Spleen (tissue), 7 donors: ENCODE results near the gene TMEM255B.

Source experiments
- CTCF ChIP-seq, 11 experiments: fragments of 200-600 bp in 7 of 11; fragments of 450-650 bp in 4 of 11; sonication (generic) in 4 of 11; IDR thresholded peaks in 8 of 11; conservative IDR thresholded peaks in 3 of 11; 1 replicate in 7 of 11; 2 replicates in 4 of 11; pipeline versions ENCODE4 v1.4.0 to v1.8.0; 2016 to 2021; ENCODE audit warnings: antibody characterized with exemption in 11 of 11, inconsistent platforms in 4 of 11, mild to moderate bottlenecking in 1 of 11
- POLR2AphosphoS5 ChIP-seq, 3 donors: sonication (generic); formaldehyde crosslinking; IDR thresholded peaks; one replicate each; pipeline ENCODE4 v1.5.1; 2017; ENCODE audit warnings: antibody characterized with exemption in 3 of 3
- donor health status: DM: no; HTN: no; CAD: no; lungs with moderate emphysema.
- donor health status: DM: no; HTN: no; CAD: no.
- donor health status: DM: no; HTN: no; CAD: no.

- no peak for TF ChIP-seq CTCF (IDR thresholded peaks at IDR 0.05 in 8 of 11, conservative IDR thresholded peaks at IDR 0.05 in 3 of 11)
- no peak for TF ChIP-seq POLR2AphosphoS5 (IDR thresholded peaks at IDR 0.05)
Measured at GRCh38 chr13:113745059-113745458, 14.0 kb upstream of the TMEM255B start.
